ENCODE measurements around the gene SIX1. TPM values are rescaled to one million over a fixed set of nuclear protein-coding genes. Genes with fewer than 3 reads are reported as not detected.

SIX1 gene
- total RNA-seq, 1 experiment from 2014 or later = 0.59 TPM

GRCh38 chr14:60645126-60645741, 4.0 kb downstream of the SIX1 start (continued):
- TF ChIP-seq AFF4 (CRISPR knock-in tag; IDR thresholded peaks at IDR 0.05; ENCODE audit: borderline replicate concordance) = no peak
- TF ChIP-seq SOX15 (CRISPR knock-in tag; IDR thresholded peaks at IDR 0.05) = no peak
- no peak for TF ChIP-seq ZNF263 (CRISPR knock-in tag; IDR thresholded peaks at IDR 0.05; ENCODE audit: low read depth)
- TF ChIP-seq TEAD4 (CRISPR knock-in tag; IDR thresholded peaks at IDR 0.05) = no peak
- TF ChIP-seq RELA (CRISPR knock-in tag; IDR thresholded peaks at IDR 0.05; ENCODE audit: borderline replicate concordance) = no peak

- H3K36me3 Mint-ChIP-seq = no peaks in the 10 kb centered on the region
- peaks cover 99% of the 10 kb centered on the region for H3K27me3 Mint-ChIP-seq (ENCODE audit: low read depth)
- ChIA-PET CTCF (interaction anchor here (1.2 kb wide), 2 partner anchors 9 to 20 kb away, joined by 3 read pairs; no protein-coding TSS in a partner anchor), POLR2A (no interaction called here)
- peaks cover 84% of the 10 kb centered on the region for H3K4me1 Mint-ChIP-seq
- H3K27ac Mint-ChIP-seq = no peak overlapping the region
- ATAC-seq (no peak), DNase-seq (ENCODE audit: low spot score) (no peak)
- H3K9me3 Mint-ChIP-seq = no peaks in the 10 kb centered on the region
- H3K4me3 Mint-ChIP-seq = no peak overlapping the region
- TF ChIP-seq ATF6 (CRISPR knock-in tag; IDR thresholded peaks at IDR 0.05) (no peak), OVOL2 (CRISPR knock-in tag; IDR thresholded peaks at IDR 0.05; ENCODE audit: borderline replicate concordance) (no peak), NR3C1 (CRISPR knock-in tag; conservative IDR thresholded peaks at IDR 0.05; ENCODE audit: low read depth) (no peak), FOXP1 (CRISPR knock-in tag; IDR thresholded peaks at IDR 0.05; ENCODE audit: borderline replicate concordance) (no peak), ATF2 (CRISPR knock-in tag; IDR thresholded peaks at IDR 0.05; ENCODE audit: borderline replicate concordance, low read depth) (no peak), ZNF671 (CRISPR knock-in tag; IDR thresholded peaks at IDR 0.05) (no peak), ZNF263 (CRISPR knock-in tag; IDR thresholded peaks at IDR 0.05; ENCODE audit: low read depth) (no peak), CBFB (CRISPR knock-in tag; IDR thresholded peaks at IDR 0.05; ENCODE audit: low read depth) (no peak), FOXP4 (CRISPR knock-in tag; IDR thresholded peaks at IDR 0.05) (no peak), E2F1 (CRISPR knock-in tag; IDR thresholded peaks at IDR 0.05) (no peak), MXD4 (CRISPR knock-in tag; IDR thresholded peaks at IDR 0.05; ENCODE audit: borderline replicate concordance) (no peak), SOX15 (CRISPR knock-in tag; IDR thresholded peaks at IDR 0.05) (no peak), ESRRA (CRISPR knock-in tag; IDR thresholded peaks at IDR 0.05; ENCODE audit: borderline replicate concordance) (no peak)
- TF ChIP-seq, protein P1, sequence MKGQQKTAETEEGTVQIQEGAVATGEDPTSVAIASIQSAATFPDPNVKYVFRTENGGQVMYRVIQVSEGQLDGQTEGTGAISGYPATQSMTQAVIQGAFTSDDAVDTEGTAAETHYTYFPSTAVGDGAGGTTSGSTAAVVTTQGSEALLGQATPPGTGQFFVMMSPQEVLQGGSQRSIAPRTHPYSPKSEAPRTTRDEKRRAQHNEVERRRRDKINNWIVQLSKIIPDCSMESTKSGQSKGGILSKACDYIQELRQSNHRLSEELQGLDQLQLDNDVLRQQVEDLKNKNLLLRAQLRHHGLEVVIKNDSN (CRISPR knock-in tag; IDR thresholded peaks at IDR 0.05) = no peak
- TF ChIP-seq, protein P2, sequence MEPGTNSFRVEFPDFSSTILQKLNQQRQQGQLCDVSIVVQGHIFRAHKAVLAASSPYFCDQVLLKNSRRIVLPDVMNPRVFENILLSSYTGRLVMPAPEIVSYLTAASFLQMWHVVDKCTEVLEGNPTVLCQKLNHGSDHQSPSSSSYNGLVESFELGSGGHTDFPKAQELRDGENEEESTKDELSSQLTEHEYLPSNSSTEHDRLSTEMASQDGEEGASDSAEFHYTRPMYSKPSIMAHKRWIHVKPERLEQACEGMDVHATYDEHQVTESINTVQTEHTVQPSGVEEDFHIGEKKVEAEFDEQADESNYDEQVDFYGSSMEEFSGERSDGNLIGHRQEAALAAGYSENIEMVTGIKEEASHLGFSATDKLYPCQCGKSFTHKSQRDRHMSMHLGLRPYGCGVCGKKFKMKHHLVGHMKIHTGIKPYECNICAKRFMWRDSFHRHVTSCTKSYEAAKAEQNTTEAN (CRISPR knock-in tag; IDR thresholded peaks at IDR 0.05) = no peak
These were observed 4.6 kb downstream of the SIX1 start for GRCh38 chr14:60644666-60645065.

All from WTC11 (cell line).